ENCODE data around the gene RBL2.
"Not testable (repeated sequence)": the region's sequence is repeated elsewhere in the genome, so short reads cannot be mapped to it uniquely, and the experiment has no call there.

RBL2 gene

GRCh38 chr16:53434377-53435065, at the start of gene RBL2:
TSS of gene RBL2 (plus strand) at chr16:53434471. CDS start at chr16:53434557, 86 bp downstream.
- DNase-seq (ENCODE audit: low read depth) = peak; percentile 77

GRCh38 chr16:53384610-53385009, 49.7 kb upstream of the RBL2 start:
- not testable (repeated sequence) for DNase-seq (ENCODE audit: low read depth)

DNA sequence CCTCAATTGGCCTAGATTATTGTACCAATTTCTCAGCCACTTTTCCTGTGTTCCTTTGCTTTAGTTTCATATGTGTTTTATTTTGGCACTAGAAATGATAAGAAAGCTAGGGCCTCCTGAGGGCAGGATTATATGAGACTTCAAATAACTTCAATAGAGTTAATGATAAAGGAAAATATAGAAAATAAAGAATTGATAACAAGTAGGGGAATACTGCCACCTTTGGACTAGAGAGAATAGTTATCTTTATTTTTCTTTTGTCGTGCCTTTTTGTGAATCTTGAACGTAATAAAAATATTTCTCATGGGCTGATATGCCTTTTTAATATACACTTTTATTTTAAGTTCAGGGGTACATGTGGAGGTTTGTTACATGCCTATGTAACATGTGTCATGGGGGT, 29.3 kb upstream of the RBL2 start:
- no peak for DNase-seq (ENCODE audit: low read depth)

DNA sequence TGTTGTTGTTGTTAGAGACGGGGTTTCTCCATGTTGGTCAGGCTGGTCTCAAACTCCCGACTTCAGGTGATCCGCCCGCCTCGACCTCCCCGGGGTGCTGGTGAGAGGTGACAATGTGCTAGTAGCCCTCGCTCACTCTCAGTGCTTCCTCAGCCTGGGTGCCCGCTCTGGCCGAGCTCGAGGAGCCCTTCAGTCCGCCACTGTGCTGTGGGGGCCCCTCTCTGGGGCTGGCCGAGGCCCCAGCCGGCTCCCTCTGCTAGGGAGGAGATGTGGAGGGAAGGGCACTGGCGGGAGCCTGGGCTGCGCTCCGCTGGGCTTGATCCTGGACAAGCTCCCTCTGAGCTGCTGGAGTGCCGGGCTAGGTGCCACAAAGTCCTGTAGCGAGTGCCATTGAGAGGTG, 21.7 kb upstream of the RBL2 start:
- DNase-seq (ENCODE audit: low read depth) = no peak

- no peak for DNase-seq (ENCODE audit: low read depth)
Observed at GRCh38 chr16:53413864-53414263, 20.4 kb upstream of the RBL2 start.

GRCh38 chr16:53414381-53414780, 19.9 kb upstream of the RBL2 start:
- no peak for DNase-seq (ENCODE audit: low read depth)

DNA sequence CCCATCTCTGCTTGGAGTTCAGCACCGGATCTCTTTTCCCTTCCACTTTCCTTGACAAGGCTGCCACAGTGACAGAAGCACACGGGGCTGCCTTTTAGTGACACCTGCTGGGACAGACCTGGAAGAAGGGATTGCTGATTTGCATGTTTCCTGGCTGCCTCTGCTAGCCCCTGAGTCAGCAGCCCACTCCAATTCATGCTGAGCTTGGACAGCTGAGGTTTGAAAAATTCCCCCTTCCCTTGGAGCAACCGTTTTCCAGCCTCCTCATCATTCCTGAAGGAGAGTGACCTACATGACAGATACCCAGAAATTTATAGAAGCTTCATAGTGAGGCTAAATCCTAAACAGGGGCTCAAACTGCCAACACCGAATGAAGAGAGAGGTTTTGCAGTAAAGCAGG, 18.8 kb upstream of the RBL2 start:
- no peak for DNase-seq (ENCODE audit: low read depth)

- DNase-seq (ENCODE audit: low read depth) = no peak
Observed at GRCh38 chr16:53417011-53417410, 17.3 kb upstream of the RBL2 start.

GRCh38 chr16:53417976-53418375, 16.3 kb upstream of the RBL2 start:
- no peak for DNase-seq (ENCODE audit: low read depth)

DNA sequence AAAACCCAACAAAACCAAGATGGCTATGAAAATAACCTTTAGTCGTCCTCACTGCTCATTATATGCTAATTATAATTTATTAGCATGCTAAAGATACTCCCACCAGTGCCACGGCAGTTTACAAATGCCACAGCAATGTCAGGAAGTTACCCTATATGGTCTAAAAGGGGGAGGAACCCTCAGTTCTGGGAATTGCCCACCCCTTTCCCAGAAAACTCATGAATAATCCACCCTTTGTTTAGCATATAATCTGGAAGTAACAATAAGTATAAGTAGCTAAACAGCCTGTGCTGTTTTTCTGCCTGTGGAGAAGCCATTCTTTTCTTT, 14.9 kb upstream of the RBL2 start:
- DNase-seq (ENCODE audit: low read depth) = not testable (repeated sequence)

DNA sequence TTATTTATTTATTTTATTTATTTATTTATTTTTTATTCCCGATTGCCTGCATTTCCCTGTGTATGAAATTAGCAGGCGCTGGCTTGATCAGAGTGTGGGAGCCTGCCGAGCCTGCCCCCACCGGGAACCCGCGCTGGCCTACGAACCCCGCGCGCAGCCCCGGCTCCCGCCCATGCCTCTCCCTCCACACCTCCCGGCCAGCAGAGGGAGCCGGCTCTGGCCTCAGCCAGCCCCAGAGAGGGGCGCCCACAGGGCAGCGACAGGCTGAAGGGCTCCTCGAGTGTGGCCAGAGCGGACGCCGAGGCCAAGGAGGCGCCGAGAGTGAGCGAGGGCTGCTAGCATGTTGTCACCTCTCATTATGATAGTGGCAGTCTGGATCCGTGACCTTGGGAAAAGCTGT, 13.0 kb upstream of the RBL2 start:
- no peak for DNase-seq (ENCODE audit: low read depth)

DNA sequence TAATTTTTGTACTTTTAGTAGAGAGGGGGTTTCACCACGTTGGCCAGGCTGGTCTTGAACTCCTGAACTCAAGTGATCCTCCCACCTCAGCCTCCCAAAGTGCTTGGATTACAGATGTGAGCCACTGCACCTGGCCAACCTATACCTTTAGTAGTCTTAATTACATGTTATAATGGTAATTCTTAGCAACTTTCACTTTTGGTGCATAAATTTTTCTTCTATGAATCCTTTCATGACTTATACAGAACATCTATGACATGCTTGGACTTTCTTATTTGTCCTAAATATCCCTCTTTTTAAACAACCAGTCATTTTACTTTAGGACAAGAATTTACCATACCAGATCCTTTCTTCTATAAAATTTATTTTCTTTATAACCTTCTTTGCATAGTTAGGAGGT, 10.3 kb upstream of the RBL2 start:
- not testable (repeated sequence) for DNase-seq (ENCODE audit: low read depth)

DNA sequence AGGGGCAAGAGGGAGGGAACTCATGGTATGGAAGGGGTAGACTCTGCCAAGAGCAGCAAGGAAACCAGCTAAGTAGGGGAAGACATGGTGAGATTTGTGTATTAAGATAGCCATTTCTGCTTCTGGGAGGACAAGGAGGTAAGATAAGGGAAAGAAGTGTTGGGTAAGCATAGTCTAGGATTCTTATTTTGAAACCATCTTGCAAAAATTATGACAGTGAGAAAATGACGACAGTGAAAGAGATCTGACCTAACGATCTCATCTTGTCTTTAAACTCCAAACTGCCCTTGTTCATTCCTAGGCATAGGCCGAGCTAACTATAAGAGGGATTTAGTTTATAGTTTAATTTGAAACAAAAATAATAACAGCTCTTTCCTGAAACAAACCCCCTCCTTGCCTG, 5.6 kb upstream of the RBL2 start:
- no peak for DNase-seq (ENCODE audit: low read depth)

DNA sequence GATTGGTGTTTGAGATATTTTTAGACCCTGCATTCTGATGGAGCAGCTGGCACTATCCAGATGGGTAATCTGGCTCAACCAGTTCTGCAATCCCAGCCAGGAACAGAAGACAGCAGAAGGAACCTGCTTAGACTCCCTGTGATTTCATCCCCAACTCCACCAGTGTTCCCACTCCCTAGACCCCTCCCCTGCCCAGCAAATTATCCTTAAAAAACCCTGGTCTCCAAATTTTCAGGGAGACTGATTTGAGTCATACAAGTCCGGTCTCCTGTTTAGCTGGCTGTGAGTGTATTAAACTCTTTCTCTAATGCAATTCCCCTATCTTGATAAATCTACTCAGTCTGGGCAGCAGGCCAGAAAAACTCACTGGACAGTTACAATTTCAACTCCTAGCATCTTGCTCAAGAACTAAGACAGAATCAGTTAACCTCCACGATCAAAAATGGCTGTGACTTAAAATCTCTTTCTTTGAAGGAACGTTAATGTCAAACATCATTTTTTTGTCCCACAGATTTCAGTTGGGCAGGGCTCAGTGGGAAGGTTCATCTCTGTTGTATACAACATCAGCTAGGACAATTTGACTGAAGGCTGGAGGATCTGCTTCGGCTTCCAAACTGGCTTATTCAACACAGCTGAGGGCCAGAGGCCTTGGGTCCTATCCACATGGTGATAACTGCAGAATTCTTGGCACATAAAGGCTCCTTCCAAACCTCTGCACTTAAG, 4.9 kb upstream of the RBL2 start:
- no peak for DNase-seq (ENCODE audit: low read depth)

DNA sequence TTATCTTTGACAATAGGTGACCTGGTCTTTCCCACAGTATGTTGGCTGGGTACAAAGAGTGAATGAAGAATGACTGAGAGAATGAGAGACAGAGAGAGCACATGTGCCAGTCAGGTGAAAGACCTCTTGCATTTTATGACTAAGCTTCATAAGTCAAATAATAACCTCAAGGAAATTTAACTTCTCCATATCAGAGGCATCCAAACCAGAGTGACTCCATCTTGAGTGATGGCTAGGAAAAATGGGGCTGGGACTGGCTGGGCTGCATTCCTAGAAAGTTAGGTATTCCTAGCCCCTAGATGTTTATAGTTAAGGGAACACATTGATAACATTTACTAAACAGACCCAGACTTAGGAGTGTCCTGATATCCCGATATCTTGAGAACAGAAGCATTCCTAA, 3.9 kb upstream of the RBL2 start:
- DNase-seq (ENCODE audit: low read depth) = no peak

- DNase-seq (ENCODE audit: low read depth) = no peak
Observed at GRCh38 chr16:53433509-53433908, 762 bp upstream of the RBL2 start.

- no peak for DNase-seq (ENCODE audit: low read depth)
Observed at GRCh38 chr16:53433930-53434376, 318 bp upstream of the RBL2 start.

- peak; percentile 32 for DNase-seq (ENCODE audit: low read depth)
Observed at GRCh38 chr16:53435066-53435688, 906 bp downstream of the RBL2 start.

GRCh38 chr16:53440125-53440524, 5.9 kb downstream of the RBL2 start:
- DNase-seq (ENCODE audit: low read depth) = no peak

DNA sequence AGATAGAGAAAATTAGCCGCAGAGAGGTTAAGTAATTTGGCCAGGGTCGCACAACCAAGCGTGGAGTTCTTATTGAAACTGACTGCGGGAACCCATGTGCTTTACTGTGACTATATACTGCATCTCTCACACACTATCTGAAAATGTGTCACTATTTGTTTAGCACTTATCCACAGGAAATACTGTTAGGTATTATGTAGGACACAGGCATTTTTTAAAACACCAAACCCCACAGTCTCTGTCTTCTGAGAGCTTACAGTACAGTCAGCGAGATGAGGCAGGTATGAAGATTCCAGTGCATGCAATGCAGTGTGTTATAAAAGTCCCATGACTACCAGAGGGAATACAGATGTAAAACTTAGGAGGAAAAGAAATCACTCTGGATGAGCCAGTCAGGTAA, 11.3 kb downstream of the RBL2 start:
- no peak for DNase-seq (ENCODE audit: low read depth)

- DNase-seq (ENCODE audit: low read depth) = no peak
Observed at GRCh38 chr16:53446090-53446489, 11.8 kb downstream of the RBL2 start.

DNA sequence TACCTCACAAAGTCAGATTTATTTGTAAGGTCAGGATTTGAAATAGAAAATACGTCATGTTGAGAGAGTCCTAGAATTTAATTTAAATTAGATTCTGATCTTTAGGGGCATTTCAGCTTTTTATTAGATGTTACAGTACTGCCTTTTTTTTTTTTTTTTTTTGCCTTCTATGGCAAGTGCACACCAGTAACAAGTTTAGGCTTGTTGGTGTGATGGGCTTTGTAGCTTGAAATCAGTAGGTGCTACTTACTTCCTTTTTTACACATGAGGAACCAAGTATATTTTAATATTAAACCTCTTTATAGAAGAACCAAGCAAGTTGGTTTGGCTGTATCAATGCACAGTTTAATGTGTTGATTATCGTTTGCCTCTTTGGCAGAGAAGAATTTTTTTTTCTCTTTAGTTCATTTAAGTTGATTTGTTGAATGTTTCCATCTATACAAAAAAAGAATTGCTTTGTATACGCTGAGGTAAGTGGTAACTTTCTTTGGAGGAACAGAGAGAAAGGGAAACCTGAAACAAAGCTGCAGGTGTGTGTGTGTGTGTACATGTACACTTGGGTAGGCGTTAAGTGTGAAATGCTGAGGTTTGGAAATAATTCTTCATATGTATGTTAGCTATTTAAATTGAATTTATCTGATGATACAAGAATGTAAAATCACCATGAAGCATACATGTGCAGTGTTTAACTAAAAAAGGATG, 15.7 kb downstream of the RBL2 start:
- no peak for DNase-seq (ENCODE audit: low read depth)

GRCh38 chr16:53453928-53454327, 19.7 kb downstream of the RBL2 start:
- DNase-seq (ENCODE audit: low read depth) = no peak

All from stimulated activated CD8-positive, alpha-beta memory T cell treated with anti-CD3 and anti-CD28 coated beads, Interleukin-4, amount 100 ng/mL, for 24 hours (primary cell).